ENCODE data around the gene RAB38. TPM values are rescaled to one million over a fixed set of nuclear protein-coding genes. Genes with fewer than 3 reads are reported as not detected.

Gene RAB38
- polyA plus RNA-seq, 4 donors = 0.67 to 14.3 (median 1.2) TPM

GRCh38 chr11:88105526-88105925 is 69.7 kb downstream of the RAB38 start:
- H3K9me3 ChIP-seq (ENCODE audit: control insufficient read depth in 2 of 2, insufficient read depth in 1 of 2, low read depth in 1 of 2, low read length in 1 of 2) = no peaks in the 10 kb centered on the region
- H3K4me1 ChIP-seq (ENCODE audit: control insufficient read depth in 3 of 3, insufficient read depth in 2 of 3, low read depth in 1 of 3, low read length in 2 of 3) = peaks cover 0 to 7% (median 5%) of the 10 kb centered on the region in 3 donors
- WGBS, 3 donors = 11 to 39% (median 29%) methylated on average over 1 of the region's 1 CpG
- no peak overlapping the region for H3K4me3 ChIP-seq (ENCODE audit: low read depth in 1 of 3, low read length in 3 of 3)
- FAIRE-seq (no peak), DNase-seq (peak; percentile 1 to 10)
- no peak overlapping the region for H3K27ac ChIP-seq (ENCODE audit: low read depth in 1 of 3, low read length in 2 of 3)
- H3K27me3 ChIP-seq (ENCODE audit: control insufficient read depth in 3 of 3, insufficient read depth in 3 of 3, low read length in 3 of 3) = no peaks in the 10 kb centered on the region
- peaks cover 0 to 2% (median 0%) of the 10 kb centered on the region in 3 donors for H3K36me3 ChIP-seq (ENCODE audit: control insufficient read depth in 3 of 3, insufficient read depth in 2 of 3, low read depth in 1 of 3, low read length in 3 of 3)

GRCh38 chr11:88104408-88104807 is 70.8 kb downstream of the RAB38 start:
- no peak for FAIRE-seq
- Histone ChIP-seq H3K27me3 (ENCODE audit: control insufficient read depth in 3 of 3, insufficient read depth in 3 of 3, low read length in 3 of 3) (no peaks in the 10 kb centered on the region), H3K4me1 (ENCODE audit: control insufficient read depth in 3 of 3, insufficient read depth in 2 of 3, low read depth in 1 of 3, low read length in 2 of 3) (peaks cover 0 to 7% (median 5%) of the 10 kb centered on the region in 3 donors), H3K4me3 (ENCODE audit: low read depth in 1 of 3, low read length in 3 of 3) (no peak overlapping the region), H3K27ac (ENCODE audit: low read depth in 1 of 3, low read length in 2 of 3) (peak overlapping the region in 1 of 3 donors; percentile 54), H3K9me3 (ENCODE audit: control insufficient read depth in 2 of 2, insufficient read depth in 1 of 2, low read depth in 1 of 2, low read length in 1 of 2) (no peaks in the 10 kb centered on the region), H3K36me3 (ENCODE audit: control insufficient read depth in 3 of 3, insufficient read depth in 2 of 3, low read depth in 1 of 3, low read length in 3 of 3) (no peaks in the 10 kb centered on the region)
- DNase-seq = peak; percentile 59 to 63

GRCh38 chr11:88103337-88104206 is 71.7 kb downstream of the RAB38 start:
- WGBS, 3 donors = 55 to 68% (median 62%) methylated on average over 9 of the region's 9 CpGs
- no peaks in the 10 kb centered on the region for H3K9me3 ChIP-seq (ENCODE audit: control insufficient read depth in 2 of 2, insufficient read depth in 1 of 2, low read depth in 1 of 2, low read length in 1 of 2)
- no peaks in the 10 kb centered on the region for H3K27me3 ChIP-seq (ENCODE audit: control insufficient read depth in 3 of 3, insufficient read depth in 3 of 3, low read length in 3 of 3)
- no peaks in the 10 kb centered on the region for H3K36me3 ChIP-seq (ENCODE audit: control insufficient read depth in 3 of 3, insufficient read depth in 2 of 3, low read depth in 1 of 3, low read length in 3 of 3)
- H3K27ac ChIP-seq (ENCODE audit: low read depth in 1 of 3, low read length in 2 of 3) = peak overlapping the region in 2 of 3 donors; percentile 32 to 54
- no peak overlapping the region for H3K4me3 ChIP-seq (ENCODE audit: low read depth in 1 of 3, low read length in 3 of 3)
- DNase-seq (peak; percentile 32 to 43), FAIRE-seq (no peak)
- H3K4me1 ChIP-seq (ENCODE audit: control insufficient read depth in 3 of 3, insufficient read depth in 2 of 3, low read depth in 1 of 3, low read length in 2 of 3) = peaks cover 0 to 7% (median 5%) of the 10 kb centered on the region in 3 donors

- no peaks in the 10 kb centered on the region for H3K27me3 ChIP-seq (ENCODE audit: control insufficient read depth in 3 of 3, insufficient read depth in 3 of 3, low read length in 3 of 3)
- H3K4me1 ChIP-seq (ENCODE audit: control insufficient read depth in 3 of 3, insufficient read depth in 2 of 3, low read depth in 1 of 3, low read length in 2 of 3) = peaks cover 0 to 7% (median 5%) of the 10 kb centered on the region in 3 donors
- 75 to 85% (median 76%) methylated on average over 3 of the region's 3 CpGs for WGBS, 3 donors
- no peak overlapping the region for H3K4me3 ChIP-seq (ENCODE audit: low read depth in 1 of 3, low read length in 3 of 3)
- H3K9me3 ChIP-seq (ENCODE audit: control insufficient read depth in 2 of 2, insufficient read depth in 1 of 2, low read depth in 1 of 2, low read length in 1 of 2) = no peaks in the 10 kb centered on the region
- H3K36me3 ChIP-seq (ENCODE audit: control insufficient read depth in 3 of 3, insufficient read depth in 2 of 3, low read depth in 1 of 3, low read length in 3 of 3) = no peaks in the 10 kb centered on the region
- DNase-seq = peak in 1 of 2 donors; percentile 8
- no peak for FAIRE-seq
- peak overlapping the region in 1 of 3 donors; percentile 54 for H3K27ac ChIP-seq (ENCODE audit: low read depth in 1 of 3, low read length in 2 of 3)
These were observed 72.7 kb downstream of the RAB38 start for GRCh38 chr11:88102598-88102934.

- no peak overlapping the region for H3K4me3 ChIP-seq (ENCODE audit: low read depth in 1 of 3, low read length in 3 of 3)
- DNase-seq (no peak), FAIRE-seq (no peak)
- 74 to 90% (median 86%) methylated on average over 3 of the region's 3 CpGs for WGBS, 3 donors
- H3K36me3 ChIP-seq (ENCODE audit: control insufficient read depth in 3 of 3, insufficient read depth in 2 of 3, low read depth in 1 of 3, low read length in 3 of 3) = no peaks in the 10 kb centered on the region
- H3K27ac ChIP-seq (ENCODE audit: low read depth in 1 of 3, low read length in 2 of 3) = no peak overlapping the region
- no peaks in the 10 kb centered on the region for H3K9me3 ChIP-seq (ENCODE audit: control insufficient read depth in 2 of 2, insufficient read depth in 1 of 2, low read depth in 1 of 2, low read length in 1 of 2)
- H3K4me1 ChIP-seq (ENCODE audit: control insufficient read depth in 3 of 3, insufficient read depth in 2 of 3, low read depth in 1 of 3, low read length in 2 of 3) = peaks cover 0 to 7% (median 5%) of the 10 kb centered on the region in 3 donors
- no peaks in the 10 kb centered on the region for H3K27me3 ChIP-seq (ENCODE audit: control insufficient read depth in 3 of 3, insufficient read depth in 3 of 3, low read length in 3 of 3)
These were observed 73.2 kb downstream of the RAB38 start for GRCh38 chr11:88101881-88102597.

GRCh38 chr11:88100151-88100550 is 75.1 kb downstream of the RAB38 start:
- no peaks in the 10 kb centered on the region for H3K36me3 ChIP-seq (ENCODE audit: control insufficient read depth in 3 of 3, insufficient read depth in 2 of 3, low read depth in 1 of 3, low read length in 3 of 3)
- DNase-seq = no peak
- peaks cover 0 to 7% (median 5%) of the 10 kb centered on the region in 3 donors for H3K4me1 ChIP-seq (ENCODE audit: control insufficient read depth in 3 of 3, insufficient read depth in 2 of 3, low read depth in 1 of 3, low read length in 2 of 3)
- H3K27me3 ChIP-seq (ENCODE audit: control insufficient read depth in 3 of 3, insufficient read depth in 3 of 3, low read length in 3 of 3) = no peaks in the 10 kb centered on the region
- no peak overlapping the region for H3K27ac ChIP-seq (ENCODE audit: low read depth in 1 of 3, low read length in 2 of 3)
- WGBS, 3 donors = 61 to 66% (median 64%) methylated on average over 6 of the region's 6 CpGs
- no peaks in the 10 kb centered on the region for H3K9me3 ChIP-seq (ENCODE audit: control insufficient read depth in 2 of 2, insufficient read depth in 1 of 2, low read depth in 1 of 2, low read length in 1 of 2)
- no peak for FAIRE-seq
- no peak overlapping the region for H3K4me3 ChIP-seq (ENCODE audit: low read depth in 1 of 3, low read length in 3 of 3)

GRCh38 chr11:88098289-88098688 is 77.0 kb downstream of the RAB38 start:
- no peak overlapping the region for H3K27ac ChIP-seq (ENCODE audit: low read depth in 1 of 3, low read length in 2 of 3)
- DNase-seq = no peak
- no peaks in the 10 kb centered on the region for H3K27me3 ChIP-seq (ENCODE audit: control insufficient read depth in 3 of 3, insufficient read depth in 3 of 3, low read length in 3 of 3)
- H3K36me3 ChIP-seq (ENCODE audit: control insufficient read depth in 3 of 3, insufficient read depth in 2 of 3, low read depth in 1 of 3, low read length in 3 of 3) = no peaks in the 10 kb centered on the region
- no peak overlapping the region for H3K4me3 ChIP-seq (ENCODE audit: low read depth in 1 of 3, low read length in 3 of 3)
- no peaks in the 10 kb centered on the region for H3K4me1 ChIP-seq (ENCODE audit: control insufficient read depth in 3 of 3, insufficient read depth in 2 of 3, low read depth in 1 of 3, low read length in 2 of 3)
- H3K9me3 ChIP-seq (ENCODE audit: control insufficient read depth in 2 of 2, insufficient read depth in 1 of 2, low read depth in 1 of 2, low read length in 1 of 2) = no peaks in the 10 kb centered on the region
- FAIRE-seq = no peak

GRCh38 chr11:88089134-88089533 is 86.1 kb downstream of the RAB38 start:
- FAIRE-seq (no peak), DNase-seq (no peak)
- no peaks in the 10 kb centered on the region for H3K27me3 ChIP-seq (ENCODE audit: control insufficient read depth in 3 of 3, insufficient read depth in 3 of 3, low read length in 3 of 3)
- no peaks in the 10 kb centered on the region for H3K9me3 ChIP-seq (ENCODE audit: control insufficient read depth in 2 of 2, insufficient read depth in 1 of 2, low read depth in 1 of 2, low read length in 1 of 2)
- WGBS, 3 donors = 65 to 89% (median 76%) methylated on average over 1 of the region's 1 CpG
- H3K36me3 ChIP-seq (ENCODE audit: control insufficient read depth in 3 of 3, insufficient read depth in 2 of 3, low read depth in 1 of 3, low read length in 3 of 3) = no peaks in the 10 kb centered on the region
- H3K27ac ChIP-seq (ENCODE audit: low read depth in 1 of 3, low read length in 2 of 3) = no peak overlapping the region
- no peaks in the 10 kb centered on the region for H3K4me1 ChIP-seq (ENCODE audit: control insufficient read depth in 3 of 3, insufficient read depth in 2 of 3, low read depth in 1 of 3, low read length in 2 of 3)
- no peak overlapping the region for H3K4me3 ChIP-seq (ENCODE audit: low read depth in 1 of 3, low read length in 3 of 3)

Measured in small intestine (tissue), 7 donors.